Lower leg skin (tissue), 3 donors: Measurements from ENCODE around the gene TEX12.

Experiments used
- CTCF ChIP-seq, 3 donors: fragments of 450-650 bp; IDR thresholded peaks; one replicate each; pipeline ENCODE4 v1.5.1; 2016; ENCODE audit warnings: antibody characterized with exemption in 3 of 3, mild to moderate bottlenecking in 3 of 3, moderate library complexity in 2 of 3
- POLR2A ChIP-seq, 2 donors: fragments of 450-650 bp; IDR thresholded peaks; one replicate each; pipeline ENCODE4 v1.6.1; 2016 to 2017; ENCODE audit warnings: antibody characterized with exemption in 2 of 2, mild to moderate bottlenecking in 1 of 2, moderate library complexity in 1 of 2

- no peak for TF ChIP-seq CTCF (IDR thresholded peaks at IDR 0.05)
- TF ChIP-seq POLR2A (IDR thresholded peaks at IDR 0.05): no peak
These were observed 38.6 kb upstream of the TEX12 start for GRCh38 chr11:112128483-112129121.
